WTC11 (cell line): Measurements from ENCODE around the gene SLIT3. TPM values are rescaled to one million over a fixed set of nuclear protein-coding genes. Genes with fewer than 3 reads are reported as not detected.

ENCODE experiments used
- ATAC-seq: fragments of 200-7000 bp; cut with Tn5 transposase; 2 replicates; pipeline ENCODE4 v1.10.0; 2021; ENCODE audit warnings: mild to moderate bottlenecking, moderate library complexity
- CTCF ChIA-PET: fragments of 300-600 bp; sonication (Branson Sonifier 250); formaldehyde crosslinking; loops from one replicate; lab custom pipeline; 2021; ENCODE audit warnings: antibody characterized with exemption; lab: Charles Lee
- POLR2A ChIA-PET: fragments of 350-600 bp; sonication (Branson Sonifier 250); formaldehyde crosslinking; loops from one replicate; lab custom pipeline; 2021; ENCODE audit warnings: antibody characterized with exemption; lab: Charles Lee
- DNase-seq: peaks from one replicate; pipeline ENCODE4 v3.0.0; 2021; ENCODE audit warnings: low spot score
- H3K27ac Mint-ChIP-seq: 2 replicates; pipeline ENCODE4 v1.8.0; 2021; ENCODE audit warnings: mixed read lengths
- H3K27me3 Mint-ChIP-seq: 2 replicates; pipeline ENCODE4 v1.8.0; 2021; ENCODE audit warnings: low read depth, mild to moderate bottlenecking, moderate library complexity, mixed read lengths
- H3K36me3 Mint-ChIP-seq: 2 replicates; pipeline ENCODE4 v1.8.0; 2021; ENCODE audit warnings: mixed read lengths
- H3K4me1 Mint-ChIP-seq: 2 replicates; pipeline ENCODE4 v1.8.0; 2022; ENCODE audit warnings: mixed read lengths
- H3K4me3 Mint-ChIP-seq: 2 replicates; pipeline ENCODE4 v1.8.0; 2021; ENCODE audit warnings: mild to moderate bottlenecking, moderate library complexity, mixed read lengths
- H3K9me3 Mint-ChIP-seq: 2 replicates; pipeline ENCODE4 v1.8.0; 2021; ENCODE audit warnings: mixed read lengths
- ELF4 ChIP-seq: sonication (generic); formaldehyde crosslinking; IDR thresholded peaks from 2 replicates; pipeline ENCODE4 v1.8.1; 2022; ENCODE audit warnings: low read depth, mild to moderate bottlenecking, moderate library complexity, missing genetic modification reagents
- HMGA2 ChIP-seq: fragments of 250-450 bp; sonication (Bioruptor Pico); IDR thresholded peaks from 2 replicates; pipeline ENCODE4 v1.4.0; 2021; ENCODE audit warnings: mild to moderate bottlenecking, moderate library complexity
- NFATC4 ChIP-seq: fragments of 250-450 bp; sonication (Bioruptor Pico); IDR thresholded peaks from 2 replicates; pipeline ENCODE4 v1.9.0; 2021; ENCODE audit warnings: mild to moderate bottlenecking
- NR1H2 ChIP-seq: sonication (generic); formaldehyde crosslinking; IDR thresholded peaks from 2 replicates; pipeline ENCODE4 v1.9.0; 2021; ENCODE audit warnings: mild to moderate bottlenecking, moderate library complexity, missing genetic modification reagents
- RELA ChIP-seq: sonication (generic); formaldehyde crosslinking; IDR thresholded peaks from 2 replicates; pipeline ENCODE4 v1.8.1; 2022; ENCODE audit warnings: missing genetic modification reagents, mild to moderate bottlenecking, borderline replicate concordance
- SMAD4 ChIP-seq: sonication (generic); formaldehyde crosslinking; IDR thresholded peaks from 2 replicates; pipeline ENCODE4 v1.8.0; 2022; ENCODE audit warnings: mild to moderate bottlenecking, missing genetic modification reagents
- SP1 ChIP-seq: sonication (generic); formaldehyde crosslinking; conservative IDR thresholded peaks from 2 replicates; pipeline ENCODE4 v1.8.1; 2022; ENCODE audit warnings: missing genetic modification reagents
- TCF7 ChIP-seq: sonication (generic); formaldehyde crosslinking; IDR thresholded peaks from 2 replicates; pipeline ENCODE4 v1.8.0; 2022; ENCODE audit warnings: mild to moderate bottlenecking, low read depth, missing genetic modification reagents, moderate library complexity
- ZBTB21 ChIP-seq: sonication (generic); formaldehyde crosslinking; IDR thresholded peaks from 2 replicates; pipeline ENCODE4 v1.8.1; 2023; ENCODE audit warnings: mild to moderate bottlenecking, missing genetic modification reagents, borderline replicate concordance
- ZNF263 ChIP-seq: sonication (generic); formaldehyde crosslinking; IDR thresholded peaks from 2 replicates; pipeline ENCODE4 v1.8.1; 2022; ENCODE audit warnings: low read depth, mild to moderate bottlenecking, moderate library complexity, missing genetic modification reagents
- ZNF671 ChIP-seq: fragments of 250-450 bp; sonication (Bioruptor Pico); IDR thresholded peaks from 2 replicates; pipeline ENCODE4 v1.8.0; 2021; ENCODE audit warnings: mild to moderate bottlenecking
- total RNA-seq: library from RNA; stranded (reverse); gene quantifications from 3 replicates; pipeline ENCODE4 v1.2.3, GENCODE V29; 2021
- TF ChIP-seq, protein P1 (sequence below): sonication (generic); formaldehyde crosslinking; IDR thresholded peaks from 2 replicates; pipeline ENCODE4 v1.8.1; 2023; ENCODE audit warnings: mild to moderate bottlenecking, moderate library complexity, missing genetic modification reagents
- TF ChIP-seq, protein P2 (sequence below): sonication (generic); formaldehyde crosslinking; IDR thresholded peaks from 2 replicates; pipeline ENCODE4 v1.8.1; 2023; ENCODE audit warnings: mild to moderate bottlenecking, missing genetic modification reagents, borderline replicate concordance
- TF ChIP-seq, protein P3 (sequence below): sonication (generic); formaldehyde crosslinking; IDR thresholded peaks from 2 replicates; pipeline ENCODE4 v1.8.0; 2022; ENCODE audit warnings: missing genetic modification reagents
- TF ChIP-seq, protein P4 (sequence below): sonication (generic); formaldehyde crosslinking; IDR thresholded peaks from 2 replicates; pipeline ENCODE4 v1.8.0; 2023; ENCODE audit warnings: missing genetic modification reagents
- TF ChIP-seq, protein P5 (sequence below): sonication (generic); formaldehyde crosslinking; IDR thresholded peaks from 2 replicates; pipeline ENCODE4 v1.8.1; 2023; ENCODE audit warnings: mild to moderate bottlenecking, missing genetic modification reagents
- TF ChIP-seq, protein P6 (sequence below): sonication (generic); formaldehyde crosslinking; IDR thresholded peaks from 2 replicates; pipeline ENCODE4 v1.8.0; 2023; ENCODE audit warnings: mild to moderate bottlenecking, missing genetic modification reagents

Gene SLIT3
- total RNA-seq, 1 experiment from 2014 or later = 1.9 TPM

DNA sequence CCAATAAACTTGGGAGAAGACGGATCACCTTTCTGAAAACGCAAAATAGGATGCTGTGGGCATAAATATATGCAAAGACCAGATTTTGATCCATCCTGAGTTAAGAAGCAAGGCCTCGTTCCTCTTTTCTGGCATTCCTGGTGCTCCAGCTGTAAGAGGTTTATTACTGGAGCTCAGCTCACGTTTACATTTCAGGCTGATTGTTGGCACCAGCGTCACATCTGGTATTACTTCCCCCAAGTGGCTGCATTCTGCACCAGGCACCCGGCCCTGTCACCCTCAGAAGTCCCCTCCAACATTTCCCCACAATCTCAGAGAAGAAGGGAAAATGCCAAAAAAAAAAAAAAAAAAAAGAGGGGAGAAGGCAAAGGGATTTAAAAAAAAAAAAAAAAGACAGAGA lies 348.7 kb downstream of the SLIT3 start:
- H3K36me3 Mint-ChIP-seq = no peaks in the 10 kb centered on the region

DNA sequence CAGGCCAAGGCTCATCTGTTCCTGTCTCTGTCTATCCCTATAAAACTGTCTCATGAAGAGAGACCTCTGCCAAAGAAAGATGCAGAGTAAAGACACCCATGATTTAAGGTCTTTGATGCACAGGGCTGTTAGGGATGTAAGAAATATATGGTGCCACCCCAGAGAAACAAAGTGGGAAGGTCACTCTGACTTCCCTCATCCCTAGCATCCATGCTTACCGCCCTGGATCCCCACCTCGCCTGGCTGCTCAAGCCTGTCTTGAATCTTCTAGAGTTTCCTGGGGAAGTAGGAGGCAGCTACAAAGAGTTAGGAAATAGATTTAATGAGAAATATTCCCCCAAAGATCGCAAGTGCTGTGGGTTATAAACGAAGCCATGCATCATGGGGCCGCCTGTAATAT lies 349.2 kb downstream of the SLIT3 start:
- H3K4me3 Mint-ChIP-seq = no peak overlapping the region
- H3K36me3 Mint-ChIP-seq = no peaks in the 10 kb centered on the region
- DNase-seq (no peak), ATAC-seq (no peak)
- ChIA-PET POLR2A (no interaction called here), CTCF (interaction anchor here (0.6 kb wide), 1 partner anchor 64 kb away, joined by 3 read pairs; no protein-coding TSS in a partner anchor)
- no peaks in the 10 kb centered on the region for H3K27me3 Mint-ChIP-seq
- H3K27ac Mint-ChIP-seq = no peak overlapping the region
- peaks cover 9% of the 10 kb centered on the region; the same call in 1 of the 2 replicates for H3K4me1 Mint-ChIP-seq
- no peaks in the 10 kb centered on the region for H3K9me3 Mint-ChIP-seq
- TF ChIP-seq, protein P1, sequence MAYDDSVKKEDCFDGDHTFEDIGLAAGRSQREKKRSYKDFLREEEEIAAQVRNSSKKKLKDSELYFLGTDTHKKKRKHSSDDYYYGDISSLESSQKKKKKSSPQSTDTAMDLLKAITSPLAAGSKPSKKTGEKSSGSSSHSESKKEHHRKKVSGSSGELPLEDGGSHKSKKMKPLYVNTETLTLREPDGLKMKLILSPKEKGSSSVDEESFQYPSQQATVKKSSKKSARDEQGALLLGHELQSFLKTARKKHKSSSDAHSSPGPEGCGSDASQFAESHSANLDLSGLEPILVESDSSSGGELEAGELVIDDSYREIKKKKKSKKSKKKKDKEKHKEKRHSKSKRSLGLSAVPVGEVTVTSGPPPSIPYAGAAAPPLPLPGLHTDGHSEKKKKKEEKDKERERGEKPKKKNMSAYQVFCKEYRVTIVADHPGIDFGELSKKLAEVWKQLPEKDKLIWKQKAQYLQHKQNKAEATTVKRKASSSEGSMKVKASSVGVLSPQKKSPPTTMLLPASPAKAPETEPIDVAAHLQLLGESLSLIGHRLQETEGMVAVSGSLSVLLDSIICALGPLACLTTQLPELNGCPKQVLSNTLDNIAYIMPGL = no peak
- no peak for TF ChIP-seq HMGA2 (CRISPR knock-in tag)
- TF ChIP-seq, protein P2, sequence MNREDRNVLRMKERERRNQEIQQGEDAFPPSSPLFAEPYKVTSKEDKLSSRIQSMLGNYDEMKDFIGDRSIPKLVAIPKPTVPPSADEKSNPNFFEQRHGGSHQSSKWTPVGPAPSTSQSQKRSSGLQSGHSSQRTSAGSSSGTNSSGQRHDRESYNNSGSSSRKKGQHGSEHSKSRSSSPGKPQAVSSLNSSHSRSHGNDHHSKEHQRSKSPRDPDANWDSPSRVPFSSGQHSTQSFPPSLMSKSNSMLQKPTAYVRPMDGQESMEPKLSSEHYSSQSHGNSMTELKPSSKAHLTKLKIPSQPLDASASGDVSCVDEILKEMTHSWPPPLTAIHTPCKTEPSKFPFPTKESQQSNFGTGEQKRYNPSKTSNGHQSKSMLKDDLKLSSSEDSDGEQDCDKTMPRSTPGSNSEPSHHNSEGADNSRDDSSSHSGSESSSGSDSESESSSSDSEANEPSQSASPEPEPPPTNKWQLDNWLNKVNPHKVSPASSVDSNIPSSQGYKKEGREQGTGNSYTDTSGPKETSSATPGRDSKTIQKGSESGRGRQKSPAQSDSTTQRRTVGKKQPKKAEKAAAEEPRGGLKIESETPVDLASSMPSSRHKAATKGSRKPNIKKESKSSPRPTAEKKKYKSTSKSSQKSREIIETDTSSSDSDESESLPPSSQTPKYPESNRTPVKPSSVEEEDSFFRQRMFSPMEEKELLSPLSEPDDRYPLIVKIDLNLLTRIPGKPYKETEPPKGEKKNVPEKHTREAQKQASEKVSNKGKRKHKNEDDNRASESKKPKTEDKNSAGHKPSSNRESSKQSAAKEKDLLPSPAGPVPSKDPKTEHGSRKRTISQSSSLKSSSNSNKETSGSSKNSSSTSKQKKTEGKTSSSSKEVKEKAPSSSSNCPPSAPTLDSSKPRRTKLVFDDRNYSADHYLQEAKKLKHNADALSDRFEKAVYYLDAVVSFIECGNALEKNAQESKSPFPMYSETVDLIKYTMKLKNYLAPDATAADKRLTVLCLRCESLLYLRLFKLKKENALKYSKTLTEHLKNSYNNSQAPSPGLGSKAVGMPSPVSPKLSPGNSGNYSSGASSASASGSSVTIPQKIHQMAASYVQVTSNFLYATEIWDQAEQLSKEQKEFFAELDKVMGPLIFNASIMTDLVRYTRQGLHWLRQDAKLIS (CRISPR knock-in tag) = no peak
- no peak for TF ChIP-seq SP1 (CRISPR knock-in tag)
- TF ChIP-seq SMAD4 = no peak
- TF ChIP-seq TCF7 (CRISPR knock-in tag) = no peak

More for the DNA sequence above, 348.7 kb downstream of the SLIT3 start:
- H3K4me3 Mint-ChIP-seq = no peak overlapping the region
- DNase-seq = no peak
- TF ChIP-seq, protein P3, sequence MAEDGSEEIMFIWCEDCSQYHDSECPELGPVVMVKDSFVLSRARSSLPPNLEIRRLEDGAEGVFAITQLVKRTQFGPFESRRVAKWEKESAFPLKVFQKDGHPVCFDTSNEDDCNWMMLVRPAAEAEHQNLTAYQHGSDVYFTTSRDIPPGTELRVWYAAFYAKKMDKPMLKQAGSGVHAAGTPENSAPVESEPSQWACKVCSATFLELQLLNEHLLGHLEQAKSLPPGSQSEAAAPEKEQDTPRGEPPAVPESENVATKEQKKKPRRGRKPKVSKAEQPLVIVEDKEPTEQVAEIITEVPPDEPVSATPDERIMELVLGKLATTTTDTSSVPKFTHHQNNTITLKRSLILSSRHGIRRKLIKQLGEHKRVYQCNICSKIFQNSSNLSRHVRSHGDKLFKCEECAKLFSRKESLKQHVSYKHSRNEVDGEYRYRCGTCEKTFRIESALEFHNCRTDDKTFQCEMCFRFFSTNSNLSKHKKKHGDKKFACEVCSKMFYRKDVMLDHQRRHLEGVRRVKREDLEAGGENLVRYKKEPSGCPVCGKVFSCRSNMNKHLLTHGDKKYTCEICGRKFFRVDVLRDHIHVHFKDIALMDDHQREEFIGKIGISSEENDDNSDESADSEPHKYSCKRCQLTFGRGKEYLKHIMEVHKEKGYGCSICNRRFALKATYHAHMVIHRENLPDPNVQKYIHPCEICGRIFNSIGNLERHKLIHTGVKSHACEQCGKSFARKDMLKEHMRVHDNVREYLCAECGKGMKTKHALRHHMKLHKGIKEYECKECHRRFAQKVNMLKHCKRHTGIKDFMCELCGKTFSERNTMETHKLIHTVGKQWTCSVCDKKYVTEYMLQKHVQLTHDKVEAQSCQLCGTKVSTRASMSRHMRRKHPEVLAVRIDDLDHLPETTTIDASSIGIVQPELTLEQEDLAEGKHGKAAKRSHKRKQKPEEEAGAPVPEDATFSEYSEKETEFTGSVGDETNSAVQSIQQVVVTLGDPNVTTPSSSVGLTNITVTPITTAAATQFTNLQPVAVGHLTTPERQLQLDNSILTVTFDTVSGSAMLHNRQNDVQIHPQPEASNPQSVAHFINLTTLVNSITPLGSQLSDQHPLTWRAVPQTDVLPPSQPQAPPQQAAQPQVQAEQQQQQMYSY = no peak
- TF ChIP-seq RELA (CRISPR knock-in tag) = no peak
- no peak for TF ChIP-seq ZBTB21 (CRISPR knock-in tag)
- TF ChIP-seq, protein P4, sequence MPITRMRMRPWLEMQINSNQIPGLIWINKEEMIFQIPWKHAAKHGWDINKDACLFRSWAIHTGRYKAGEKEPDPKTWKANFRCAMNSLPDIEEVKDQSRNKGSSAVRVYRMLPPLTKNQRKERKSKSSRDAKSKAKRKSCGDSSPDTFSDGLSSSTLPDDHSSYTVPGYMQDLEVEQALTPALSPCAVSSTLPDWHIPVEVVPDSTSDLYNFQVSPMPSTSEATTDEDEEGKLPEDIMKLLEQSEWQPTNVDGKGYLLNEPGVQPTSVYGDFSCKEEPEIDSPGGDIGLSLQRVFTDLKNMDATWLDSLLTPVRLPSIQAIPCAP (CRISPR knock-in tag) = no peak
- TF ChIP-seq, protein P1 = no peak
- no peak for TF ChIP-seq ZNF263 (CRISPR knock-in tag)
- TF ChIP-seq NFATC4 = no peak
- TF ChIP-seq SP1 (CRISPR knock-in tag) = no peak
- TF ChIP-seq ELF4 = no peak
- TF ChIP-seq TCF7 (CRISPR knock-in tag) = no peak
- TF ChIP-seq, protein P5, sequence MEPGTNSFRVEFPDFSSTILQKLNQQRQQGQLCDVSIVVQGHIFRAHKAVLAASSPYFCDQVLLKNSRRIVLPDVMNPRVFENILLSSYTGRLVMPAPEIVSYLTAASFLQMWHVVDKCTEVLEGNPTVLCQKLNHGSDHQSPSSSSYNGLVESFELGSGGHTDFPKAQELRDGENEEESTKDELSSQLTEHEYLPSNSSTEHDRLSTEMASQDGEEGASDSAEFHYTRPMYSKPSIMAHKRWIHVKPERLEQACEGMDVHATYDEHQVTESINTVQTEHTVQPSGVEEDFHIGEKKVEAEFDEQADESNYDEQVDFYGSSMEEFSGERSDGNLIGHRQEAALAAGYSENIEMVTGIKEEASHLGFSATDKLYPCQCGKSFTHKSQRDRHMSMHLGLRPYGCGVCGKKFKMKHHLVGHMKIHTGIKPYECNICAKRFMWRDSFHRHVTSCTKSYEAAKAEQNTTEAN (CRISPR knock-in tag) = no peak
- no peak for TF ChIP-seq ZNF671 (CRISPR knock-in tag)
- no peak for TF ChIP-seq NR1H2 (CRISPR knock-in tag)
- TF ChIP-seq, protein P6, sequence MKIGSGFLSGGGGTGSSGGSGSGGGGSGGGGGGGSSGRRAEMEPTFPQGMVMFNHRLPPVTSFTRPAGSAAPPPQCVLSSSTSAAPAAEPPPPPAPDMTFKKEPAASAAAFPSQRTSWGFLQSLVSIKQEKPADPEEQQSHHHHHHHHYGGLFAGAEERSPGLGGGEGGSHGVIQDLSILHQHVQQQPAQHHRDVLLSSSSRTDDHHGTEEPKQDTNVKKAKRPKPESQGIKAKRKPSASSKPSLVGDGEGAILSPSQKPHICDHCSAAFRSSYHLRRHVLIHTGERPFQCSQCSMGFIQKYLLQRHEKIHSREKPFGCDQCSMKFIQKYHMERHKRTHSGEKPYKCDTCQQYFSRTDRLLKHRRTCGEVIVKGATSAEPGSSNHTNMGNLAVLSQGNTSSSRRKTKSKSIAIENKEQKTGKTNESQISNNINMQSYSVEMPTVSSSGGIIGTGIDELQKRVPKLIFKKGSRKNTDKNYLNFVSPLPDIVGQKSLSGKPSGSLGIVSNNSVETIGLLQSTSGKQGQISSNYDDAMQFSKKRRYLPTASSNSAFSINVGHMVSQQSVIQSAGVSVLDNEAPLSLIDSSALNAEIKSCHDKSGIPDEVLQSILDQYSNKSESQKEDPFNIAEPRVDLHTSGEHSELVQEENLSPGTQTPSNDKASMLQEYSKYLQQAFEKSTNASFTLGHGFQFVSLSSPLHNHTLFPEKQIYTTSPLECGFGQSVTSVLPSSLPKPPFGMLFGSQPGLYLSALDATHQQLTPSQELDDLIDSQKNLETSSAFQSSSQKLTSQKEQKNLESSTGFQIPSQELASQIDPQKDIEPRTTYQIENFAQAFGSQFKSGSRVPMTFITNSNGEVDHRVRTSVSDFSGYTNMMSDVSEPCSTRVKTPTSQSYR (CRISPR knock-in tag) = no peak
- TF ChIP-seq, all 79 proteins: peak for 0
- Mint-ChIP-seq H3K4me1 (peaks cover 6% of the 10 kb centered on the region; the same call in 1 of the 2 replicates), H3K27ac (no peak overlapping the region), H3K9me3 (no peaks in the 10 kb centered on the region), H3K27me3 (no peaks in the 10 kb centered on the region)
- no peak for ATAC-seq
- CTCF ChIA-PET = interaction anchor here (0.6 kb wide), 1 partner anchor 65 kb away, joined by 3 read pairs; no protein-coding TSS in a partner anchor
- POLR2A ChIA-PET = no interaction called here
